22Rv1 (cell line): Measurements from ENCODE around the gene PRDM15.

Source experiments
- ZFX ChIP-seq: fragments of 450-650 bp; IDR thresholded peaks from 2 replicates; pipeline ENCODE4 v1.6.1; 2017; ENCODE audit warnings: antibody characterized with exemption, borderline replicate concordance
- TF ChIP-seq, protein P1 (sequence below): fragments of 450-650 bp; IDR thresholded peaks from 2 replicates; pipeline ENCODE4 v1.5.1; 2017; ENCODE audit warnings: mild to moderate bottlenecking

DNA sequence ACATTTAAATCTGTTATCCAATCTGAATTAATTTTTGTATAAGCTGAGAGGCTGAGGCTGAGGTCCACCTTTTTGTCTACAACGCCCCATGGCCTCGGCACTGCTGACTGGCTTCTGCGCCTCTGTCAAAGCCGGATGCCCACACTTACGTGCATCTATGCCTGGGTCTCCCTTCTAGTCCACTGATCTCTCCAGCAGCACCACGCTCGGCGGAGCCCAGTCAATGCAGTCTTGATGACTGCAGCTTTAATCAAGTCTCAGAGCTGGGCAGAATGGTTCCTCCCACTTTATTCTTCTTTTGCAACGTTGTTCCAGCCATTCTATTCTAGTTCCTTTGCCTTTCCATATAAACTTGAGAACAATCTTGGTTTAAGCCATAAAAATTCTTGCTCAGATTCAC, 9.4 kb downstream of the PRDM15 start:
- TF ChIP-seq, protein P1, sequence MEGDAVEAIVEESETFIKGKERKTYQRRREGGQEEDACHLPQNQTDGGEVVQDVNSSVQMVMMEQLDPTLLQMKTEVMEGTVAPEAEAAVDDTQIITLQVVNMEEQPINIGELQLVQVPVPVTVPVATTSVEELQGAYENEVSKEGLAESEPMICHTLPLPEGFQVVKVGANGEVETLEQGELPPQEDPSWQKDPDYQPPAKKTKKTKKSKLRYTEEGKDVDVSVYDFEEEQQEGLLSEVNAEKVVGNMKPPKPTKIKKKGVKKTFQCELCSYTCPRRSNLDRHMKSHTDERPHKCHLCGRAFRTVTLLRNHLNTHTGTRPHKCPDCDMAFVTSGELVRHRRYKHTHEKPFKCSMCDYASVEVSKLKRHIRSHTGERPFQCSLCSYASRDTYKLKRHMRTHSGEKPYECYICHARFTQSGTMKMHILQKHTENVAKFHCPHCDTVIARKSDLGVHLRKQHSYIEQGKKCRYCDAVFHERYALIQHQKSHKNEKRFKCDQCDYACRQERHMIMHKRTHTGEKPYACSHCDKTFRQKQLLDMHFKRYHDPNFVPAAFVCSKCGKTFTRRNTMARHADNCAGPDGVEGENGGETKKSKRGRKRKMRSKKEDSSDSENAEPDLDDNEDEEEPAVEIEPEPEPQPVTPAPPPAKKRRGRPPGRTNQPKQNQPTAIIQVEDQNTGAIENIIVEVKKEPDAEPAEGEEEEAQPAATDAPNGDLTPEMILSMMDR, result no peak
- no peak for TF ChIP-seq ZFX
